ENCODE data around the gene MAST2.
"Not testable (repeated sequence)": the region's sequence is repeated elsewhere in the genome, so short reads cannot be mapped to it uniquely, and the experiment has no call there.

The MAST2 gene

DNA sequence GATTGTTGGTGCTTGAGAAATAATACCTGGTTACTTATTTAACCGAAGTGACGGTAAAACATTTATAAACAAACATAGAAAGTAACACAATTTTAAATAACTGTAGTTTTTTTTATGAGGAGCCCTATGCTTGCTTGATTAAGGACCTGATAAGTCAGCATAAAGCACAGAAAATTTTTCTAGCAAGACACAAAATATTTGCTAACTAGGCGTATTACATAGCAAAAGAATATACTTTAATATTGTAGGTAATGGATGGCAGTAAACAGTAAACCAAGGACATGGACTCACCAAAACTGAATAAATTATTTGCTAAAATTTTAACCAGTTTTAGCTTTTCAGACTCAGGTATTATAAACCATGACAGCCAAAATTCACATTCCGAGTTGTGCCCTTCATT lies 90.9 kb downstream of the MAST2 start:
- DNase-seq (ENCODE audit: low spot score) = no peak

DNA sequence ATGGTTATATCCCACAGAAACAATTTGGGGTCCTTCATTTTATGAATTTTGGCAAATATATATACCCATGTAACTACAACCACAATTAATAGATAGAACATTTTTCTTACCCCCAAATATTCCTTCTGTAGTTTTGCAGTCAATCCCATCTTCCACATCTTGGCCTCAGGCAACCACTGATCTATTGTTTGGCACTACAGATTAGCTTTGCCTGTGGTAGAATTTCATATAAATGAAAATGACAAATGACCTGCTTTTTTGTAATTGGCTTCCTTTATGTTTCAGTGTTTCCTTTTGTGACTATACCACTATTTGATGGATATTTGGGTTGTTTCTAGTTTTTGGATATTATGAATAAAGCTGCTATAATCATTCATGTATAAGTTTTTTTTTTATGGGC lies 91.5 kb downstream of the MAST2 start:
- no peak for DNase-seq (ENCODE audit: low spot score)

DNA sequence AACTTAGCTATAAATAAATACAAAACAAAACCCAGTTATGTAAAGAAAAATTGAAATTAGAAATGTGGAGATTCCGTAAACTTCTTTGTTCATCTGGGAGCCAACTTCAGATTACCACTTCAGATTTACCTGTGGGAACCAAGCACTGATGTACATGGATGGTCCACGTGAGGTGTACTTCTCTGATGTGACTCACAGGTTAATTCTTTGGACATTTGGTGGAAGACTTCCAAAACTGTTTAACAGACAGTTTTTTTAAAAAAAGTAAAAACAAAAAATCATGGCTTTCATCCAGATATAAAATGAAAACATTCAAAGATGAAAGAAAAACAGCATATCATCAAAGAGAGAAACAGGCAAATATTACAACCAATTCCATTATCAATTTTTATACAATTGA lies 92.0 kb downstream of the MAST2 start:
- no peak for DNase-seq (ENCODE audit: low spot score)

DNA sequence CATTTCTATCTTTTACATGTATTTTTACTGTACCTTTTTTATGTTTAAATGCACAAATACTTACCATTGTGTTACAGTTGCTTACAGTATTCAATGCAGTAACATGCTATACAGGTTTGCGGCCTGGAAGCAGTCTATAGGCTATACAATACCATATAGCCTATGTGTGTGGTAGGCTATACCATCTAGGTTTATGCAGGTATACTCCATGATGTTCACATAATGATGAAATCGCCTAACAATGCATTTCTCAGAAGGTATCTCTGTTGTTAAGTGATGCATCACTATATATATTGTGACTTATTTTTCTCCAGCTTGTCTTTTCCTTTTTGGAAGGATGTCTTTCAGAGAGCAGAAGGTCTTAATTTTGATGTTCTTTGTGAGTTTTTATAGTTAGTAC lies 103.5 kb downstream of the MAST2 start:
- no peak for DNase-seq (ENCODE audit: low spot score)

DNA sequence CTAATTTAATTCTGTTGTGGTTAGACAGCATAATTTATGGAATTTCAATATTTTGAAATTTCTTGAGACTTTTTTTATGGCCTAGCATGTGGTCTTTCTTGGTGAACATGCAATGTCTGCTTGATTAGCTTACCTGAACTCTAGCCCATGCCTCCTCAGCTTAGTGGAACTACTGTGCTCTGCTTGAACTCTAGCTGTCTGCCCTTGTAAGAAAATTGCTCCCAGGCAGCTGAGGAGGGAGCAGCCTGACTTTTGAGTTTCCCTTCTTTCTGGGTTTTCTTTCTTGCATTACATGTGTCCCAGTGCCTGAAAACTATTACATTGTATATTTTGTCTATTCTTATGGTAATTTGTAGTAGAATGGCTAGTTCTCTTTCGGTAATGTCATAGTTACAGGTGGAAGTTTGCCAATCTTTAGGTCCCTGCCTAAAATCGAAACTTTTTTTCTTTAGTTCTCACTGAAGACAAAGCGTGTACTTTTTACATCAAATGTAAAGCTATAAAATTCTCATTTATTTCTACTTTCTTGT lies 105.3 kb downstream of the MAST2 start:
- DNase-seq (ENCODE audit: low spot score) = no peak

DNA sequence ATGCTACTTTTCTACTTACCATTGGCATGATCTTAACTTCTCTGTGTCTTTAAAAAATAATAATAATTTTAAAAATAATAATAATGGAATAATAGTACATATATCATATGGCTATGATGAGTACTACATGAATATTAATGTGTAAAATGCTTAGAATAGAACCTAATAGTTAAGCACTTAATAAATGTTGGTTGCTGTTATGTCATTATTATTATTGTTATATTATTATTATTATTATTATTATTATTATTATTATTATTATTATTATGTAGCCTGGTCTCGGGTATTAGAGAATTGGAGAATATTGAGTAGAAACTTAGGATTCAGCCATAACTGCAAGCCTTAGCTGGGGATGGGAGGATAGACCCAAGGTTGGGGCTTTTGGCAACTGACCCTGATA lies 108.2 kb downstream of the MAST2 start:
- no peak for DNase-seq (ENCODE audit: low spot score)

DNA sequence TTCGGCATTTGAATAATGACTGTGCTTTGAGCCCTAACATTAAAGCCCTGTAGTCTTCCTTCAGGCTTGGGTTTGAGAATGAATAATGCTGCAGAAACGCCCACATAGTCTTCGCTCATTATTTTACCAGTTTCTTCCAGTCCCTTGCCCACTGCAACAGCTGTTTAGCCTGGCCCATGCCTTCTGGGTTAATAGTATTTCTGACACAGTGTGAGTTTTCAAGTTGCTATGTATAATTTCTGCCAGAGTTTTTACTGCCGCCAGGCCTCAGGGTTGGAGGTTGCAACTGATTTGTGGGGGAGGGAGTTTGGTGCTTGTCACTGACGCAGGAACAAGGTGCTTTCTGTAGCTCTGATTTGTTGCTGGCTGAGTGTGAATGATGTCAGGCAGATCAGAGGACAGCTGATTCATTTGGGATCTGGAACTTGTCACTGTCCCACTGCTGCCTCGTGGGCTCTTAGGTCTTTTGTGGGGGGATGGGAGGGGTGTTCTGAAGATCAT lies 109.8 kb downstream of the MAST2 start:
- DNase-seq (ENCODE audit: low spot score) = no peak

GRCh38 chr1:45913731-45914501 lies 110.5 kb downstream of the MAST2 start:
- DNase-seq (ENCODE audit: low spot score) = no peak

DNA sequence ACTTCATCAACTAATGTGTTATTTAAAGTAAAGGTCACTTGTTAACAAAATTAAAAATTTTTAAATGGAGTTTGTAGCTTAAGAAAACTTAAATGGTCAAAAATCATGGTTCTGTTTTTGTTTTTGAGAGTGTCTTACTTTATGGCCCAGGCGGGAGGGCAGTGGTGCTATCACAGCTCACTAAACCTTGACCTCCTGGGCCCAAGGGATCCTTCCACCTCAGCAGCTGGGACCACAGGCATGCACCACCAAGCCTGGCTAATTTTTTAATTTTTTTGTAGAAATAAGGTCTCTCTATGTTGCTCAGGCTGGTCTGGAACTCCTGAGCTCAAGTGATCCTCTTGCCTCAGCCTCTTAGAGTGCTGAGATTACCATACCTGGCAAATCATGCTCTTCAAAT lies 111.4 kb downstream of the MAST2 start:
- no peak for DNase-seq (ENCODE audit: low spot score)

- DNase-seq (ENCODE audit: low spot score) = no peak
These were observed 119.0 kb downstream of the MAST2 start for GRCh38 chr1:45922374-45922773.

GRCh38 chr1:45922813-45923212 lies 119.4 kb downstream of the MAST2 start:
- no peak for DNase-seq (ENCODE audit: low spot score)

DNA sequence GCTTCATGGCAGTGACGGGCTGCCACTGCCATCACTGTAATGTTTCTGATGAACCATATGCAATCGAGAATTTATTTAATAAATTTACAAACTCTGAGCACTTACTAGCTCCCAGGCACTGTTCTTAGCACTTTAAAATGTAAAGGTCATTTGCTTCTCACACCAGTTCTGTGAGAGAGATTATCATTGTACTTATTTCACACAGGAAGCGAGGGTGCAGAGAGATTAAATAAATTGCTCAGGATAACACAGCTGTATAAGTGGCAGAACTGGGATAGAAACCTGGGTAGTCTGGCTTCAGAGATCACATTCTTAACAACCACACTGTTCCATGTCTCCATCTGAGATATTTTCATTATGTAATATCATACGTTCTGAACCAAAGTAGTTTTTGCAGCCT lies 119.9 kb downstream of the MAST2 start:
- DNase-seq (ENCODE audit: low spot score) = no peak

DNA sequence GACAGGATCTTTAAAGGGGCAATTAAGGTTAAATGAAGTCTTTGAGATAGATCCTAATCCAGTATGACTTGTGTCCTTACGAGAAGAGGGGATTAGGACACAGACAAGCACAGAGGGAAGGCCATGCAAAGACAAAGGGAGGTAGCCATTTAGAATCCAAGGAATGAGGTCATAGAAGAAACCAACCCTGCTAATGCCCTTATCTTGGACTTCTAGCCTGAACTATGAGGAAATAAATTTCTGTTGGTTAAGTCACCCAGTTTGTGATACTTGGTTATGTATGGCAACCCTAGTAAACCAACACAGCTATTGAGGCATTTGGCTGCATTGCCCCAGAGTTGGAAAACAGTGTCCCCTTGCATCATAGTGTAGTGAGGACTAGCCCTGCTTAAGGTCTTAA lies 121.3 kb downstream of the MAST2 start:
- DNase-seq (ENCODE audit: low spot score) = no peak

DNA sequence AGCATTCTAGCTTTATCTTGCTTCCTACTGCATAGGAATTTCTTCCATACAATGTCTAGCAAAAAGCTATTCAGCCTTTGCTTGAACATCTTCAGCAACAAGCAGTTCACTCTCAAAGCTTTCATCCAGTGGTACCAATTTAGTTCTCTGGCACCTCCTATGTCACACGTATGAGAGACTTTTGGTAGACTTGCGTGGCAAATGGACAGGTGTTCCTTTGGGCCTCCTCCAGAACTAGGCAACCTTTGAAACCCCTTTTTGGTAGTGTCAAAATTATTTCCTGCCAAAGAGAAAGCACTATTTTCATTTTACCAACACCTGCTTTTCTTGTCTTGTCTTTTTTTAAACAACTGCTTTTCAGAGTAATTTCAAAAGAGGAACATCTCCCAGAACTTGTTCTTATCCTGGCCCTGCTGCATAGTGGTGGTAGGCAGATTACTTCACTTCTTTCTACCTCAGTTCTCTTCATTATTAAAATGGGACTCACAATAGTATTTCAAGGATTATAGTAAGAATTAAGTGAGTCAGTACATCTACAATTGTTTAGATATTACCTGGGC lies 122.4 kb downstream of the MAST2 start:
- DNase-seq (ENCODE audit: low spot score) = no peak

DNA sequence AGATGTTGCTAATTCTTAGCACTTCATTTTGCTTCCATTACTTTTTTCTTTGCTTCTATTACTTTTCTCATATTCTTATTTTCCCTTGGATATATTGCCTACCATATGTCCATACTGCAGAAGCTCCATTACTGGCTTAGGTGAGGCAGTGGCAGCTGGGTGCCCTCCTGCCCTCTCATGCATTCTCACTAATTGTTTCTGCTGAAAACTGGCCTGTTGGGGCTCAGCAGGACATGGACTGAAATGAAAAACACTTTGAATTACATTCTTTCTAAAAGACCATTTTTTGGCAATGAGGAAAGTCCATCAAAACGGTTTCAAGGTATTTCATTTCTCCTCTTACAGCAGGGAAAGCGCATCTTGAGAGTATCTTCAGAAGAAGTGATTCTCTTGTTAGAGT lies 122.9 kb downstream of the MAST2 start:
- no peak for DNase-seq (ENCODE audit: low spot score)

DNA sequence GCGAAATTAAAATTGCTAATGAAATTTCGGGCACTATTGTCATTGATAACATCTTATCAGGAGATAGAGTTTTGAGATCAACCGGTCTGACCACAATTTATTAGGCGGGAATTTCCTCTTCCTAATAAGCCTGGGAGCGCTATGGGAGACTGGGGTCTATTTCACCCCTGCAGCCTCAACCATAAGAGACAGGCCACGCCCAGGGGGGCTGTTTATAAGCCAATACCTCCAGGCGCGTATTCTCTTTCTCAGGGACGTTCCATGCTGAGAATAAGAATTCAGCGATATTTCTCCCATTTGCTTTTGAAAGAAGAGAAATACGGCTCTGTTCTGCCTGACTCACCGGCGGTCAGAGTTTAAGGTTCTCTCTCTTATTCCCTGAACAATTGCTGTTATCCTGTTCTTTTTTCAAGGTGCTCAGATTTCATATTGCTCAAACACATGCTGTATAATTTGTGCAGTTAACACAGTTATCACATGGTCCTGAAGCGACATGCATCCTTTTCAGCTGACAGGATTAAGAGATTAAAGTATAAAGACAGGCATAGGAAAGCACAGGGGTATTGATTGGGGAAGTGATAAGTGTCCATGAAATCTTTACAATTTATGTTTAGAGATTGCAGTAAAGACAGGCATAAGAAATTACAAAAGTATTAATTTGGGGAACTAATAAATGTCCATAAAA lies 124.0 kb downstream of the MAST2 start:
- not testable (repeated sequence) for DNase-seq (ENCODE audit: low spot score)

DNA sequence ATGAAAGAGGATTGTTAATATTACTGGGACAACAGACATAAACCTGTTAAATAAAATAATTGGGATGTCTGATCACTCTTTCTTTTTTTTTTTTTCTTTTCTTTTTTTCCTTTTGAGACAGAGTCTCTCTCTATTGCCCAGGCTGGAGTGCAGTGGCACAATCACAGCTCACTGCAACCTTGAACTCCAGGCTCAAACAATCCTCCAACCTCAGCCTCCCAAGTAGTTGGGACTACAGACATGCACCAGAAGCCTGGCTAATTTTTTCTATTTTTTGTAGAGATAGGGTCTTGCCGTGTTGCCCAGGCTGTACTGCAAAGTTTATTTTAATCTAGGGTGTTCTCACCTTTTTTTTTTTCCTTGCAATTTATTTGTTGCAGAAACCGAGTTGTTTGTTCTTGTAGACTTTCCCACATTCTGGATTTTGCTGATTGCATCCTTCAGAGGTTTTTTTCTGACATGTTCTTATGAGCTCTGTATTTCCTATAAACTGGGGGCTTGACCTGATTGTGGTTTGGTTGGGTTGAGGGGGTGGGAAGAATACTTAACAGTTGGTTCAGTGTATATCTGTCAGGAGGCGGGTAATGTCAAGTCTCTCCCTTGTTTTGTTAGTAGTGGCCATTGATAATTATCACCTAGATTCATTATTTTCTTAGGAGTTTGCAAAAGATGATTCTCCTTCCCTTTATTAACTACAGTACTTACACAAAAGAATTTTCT lies 125.2 kb downstream of the MAST2 start:
- DNase-seq (ENCODE audit: low spot score) = no peak

DNA sequence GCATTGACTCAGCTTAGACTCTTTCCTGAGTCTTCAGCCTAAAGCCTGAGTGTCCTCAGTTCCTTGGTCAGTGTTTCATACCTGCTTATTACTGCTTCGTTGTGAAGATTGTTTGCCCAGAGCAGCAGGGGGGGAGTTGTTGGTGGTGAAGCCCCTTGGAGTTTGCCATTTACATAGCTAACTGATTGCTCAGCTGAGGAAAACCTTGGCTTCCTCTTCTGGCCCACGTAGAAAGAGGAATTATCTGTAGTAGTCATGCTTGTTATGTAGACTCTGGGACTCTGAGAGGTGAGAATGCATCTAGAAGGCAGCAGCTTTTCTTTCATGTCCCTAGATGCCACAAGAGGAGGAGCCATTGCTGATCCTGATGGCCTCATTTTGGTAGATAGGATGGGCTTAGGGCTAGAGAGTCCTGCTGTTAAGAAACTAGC lies 125.9 kb downstream of the MAST2 start:
- DNase-seq (ENCODE audit: low spot score) = no peak

- DNase-seq (ENCODE audit: low spot score) = no peak
These were observed 127.1 kb downstream of the MAST2 start for GRCh38 chr1:45930258-45931150.

- DNase-seq (ENCODE audit: low spot score) = not testable (repeated sequence)
These were observed 128.8 kb downstream of the MAST2 start for GRCh38 chr1:45932205-45932604.

GRCh38 chr1:45934947-45935346 lies 131.5 kb downstream of the MAST2 start:
- DNase-seq (ENCODE audit: low spot score) = no peak

Data from CD4-positive, alpha-beta T cell treated with Interleukin-15 for 4 hours (primary cell).